ENCODE measurements around the gene FAM111B. TPM values are rescaled to one million over a fixed set of nuclear protein-coding genes. Genes with fewer than 3 reads are reported as not detected.

The FAM111B gene
- total and polyA plus RNA-seq, 2 of the 8 experiments (the other 6 are each of a cell fraction or from before 2014, with no cell fraction given), result 4.8 to 38.1 TPM

DNA sequence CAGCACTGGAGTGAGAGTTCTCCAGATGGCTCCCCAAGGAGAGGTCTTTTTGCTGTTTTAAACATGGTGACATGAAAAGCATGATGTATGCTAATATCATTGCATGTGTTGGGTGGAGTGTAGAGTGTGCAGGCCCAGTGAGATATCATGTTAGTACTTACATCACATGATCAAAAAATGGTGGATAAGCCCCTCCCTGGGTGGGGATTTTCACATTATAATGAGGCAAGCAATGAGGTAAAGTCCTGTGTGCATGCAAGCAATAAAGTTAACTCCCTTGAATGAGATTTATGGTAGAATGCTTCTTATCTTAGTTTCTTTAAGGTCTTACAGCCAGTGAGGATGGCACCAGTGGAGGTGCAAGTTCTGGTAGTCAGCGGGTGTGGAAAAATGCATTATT is 8.5 kb downstream of the FAM111B start:
- Histone ChIP-seq H4K5ac (ENCODE audit: insufficient read length, low read depth, low read length) (no peak overlapping the region), H4K8ac (ENCODE audit: extremely low read depth, insufficient read depth, low read length) (no peak overlapping the region), H3K79me1 (ENCODE audit: low read depth, low read length) (no peaks in the 10 kb centered on the region), H4K91ac (replicated peaks; ENCODE audit: insufficient read length, low read length) (no peak overlapping the region), H3K23me2 (ENCODE audit: low read depth, low read length) (no peaks in the 10 kb centered on the region), H2BK15ac (ENCODE audit: low read length) (no peak overlapping the region), H3K14ac (ENCODE audit: insufficient read length) (no peak overlapping the region), H3K4me2 (ENCODE audit: insufficient read depth in 1 of 2, low read depth in 2 of 2, low read length in 2 of 2) (no peak overlapping the region), H2BK120ac (replicated peaks; ENCODE audit: low read depth, low read length) (no peak overlapping the region), H3K18ac (ENCODE audit: extremely low read depth, low read length) (no peak overlapping the region), H3K27ac (ENCODE audit: low read depth, low read length) (no peak overlapping the region), H2BK20ac (ENCODE audit: low read length) (no peak overlapping the region), H3K9ac (replicated peaks in 1 of 4; ENCODE audit: extremely low read depth in 1 of 4, low read depth in 3 of 4, low read length in 3 of 4) (no peak overlapping the region), H2AK5ac (ENCODE audit: low read depth, low read length) (no peak overlapping the region), H2BK5ac (ENCODE audit: low read depth, low read length) (no peak overlapping the region), H3K36me3 (ENCODE audit: control insufficient read depth in 2 of 4, insufficient read depth in 4 of 4, low read length in 3 of 4) (peaks cover 3 to 63% (median 24%) of the 10 kb centered on the region in 4 experiments; a peak in 6 of 8 replicates), H3K4me1 (replicated peaks in 1 of 4; ENCODE audit: control insufficient read depth in 3 of 4, insufficient read depth in 4 of 4, low read length in 3 of 4) (no peaks in the 10 kb centered on the region), H3K4ac (replicated peaks; ENCODE audit: insufficient read length, low read depth, low read length) (no peak overlapping the region), H3K9me3 (ENCODE audit: insufficient read depth in 2 of 2, low read depth in 1 of 2, low read length in 1 of 2) (peaks cover 13 to 24% of the 10 kb centered on the region in 2 experiments), H3K56ac (replicated peaks; ENCODE audit: insufficient read length, low read depth, low read length) (no peak overlapping the region), H2BK12ac (ENCODE audit: low read depth, low read length) (no peak overlapping the region), H4K20me1 (replicated peaks in 1 of 2; ENCODE audit: control insufficient read depth in 1 of 2, insufficient read depth in 2 of 2, low read length in 2 of 2) (peaks cover 0 to 2% of the 10 kb centered on the region in 2 experiments), H3K23ac (ENCODE audit: insufficient read length) (no peak overlapping the region), H2AFZ (ENCODE audit: low read length) (no peak overlapping the region), H3K79me2 (ENCODE audit: control insufficient read depth in 1 of 2, insufficient read depth in 2 of 2, low read length in 2 of 2) (no peaks in the 10 kb centered on the region), H3K4me3 (ENCODE audit: extremely low read depth in 1 of 4, insufficient read depth in 2 of 4, low read depth in 3 of 4, low read length in 4 of 4) (no peak overlapping the region), H3K27me3 (replicated peaks in 1 of 4; ENCODE audit: control insufficient read depth in 3 of 4, extremely low read depth in 1 of 4, insufficient read depth in 3 of 4, low read length in 3 of 4) (no peaks in the 10 kb centered on the region)
- WGBS, 2 experiments (ENCODE audit: extremely low coverage in 1 of 2, insufficient coverage in 1 of 2, insufficient read length in 1 of 2, insufficient replicate concordance in 2 of 2, low coverage in 1 of 2, low lambda C conversion rate in 2 of 2, missing lambda C conversion rate in 1 of 2), result 85% methylated on average over 1 of the region's 1 CpG; no CpG with 5 or more reads in 1 of the 2 experiments
- TF ChIP-seq BRCA1 (IDR thresholded peaks at IDR 0.05; ENCODE audit: low read depth, low read length), result no peak
- FAIRE-seq (no peak), DNase-seq (ENCODE audit: low read depth in 1 of 2, low spot score in 2 of 2) (no peak)
- ChIA-PET POLR2A (ENCODE audit: partially characterized antibody) (no interaction called here), CTCF (ENCODE audit: partially characterized antibody) (no interaction called here)
